Measurements from ENCODE around the gene GYG1. TPM values are rescaled to one million over a fixed set of nuclear protein-coding genes. Genes with fewer than 3 reads are reported as not detected.

The GYG1 gene
- total and polyA plus RNA-seq, 2 of the 8 experiments (the other 6 are each of a cell fraction or from before 2014, with no cell fraction given), result 19.4 to 34.2 TPM

DNA sequence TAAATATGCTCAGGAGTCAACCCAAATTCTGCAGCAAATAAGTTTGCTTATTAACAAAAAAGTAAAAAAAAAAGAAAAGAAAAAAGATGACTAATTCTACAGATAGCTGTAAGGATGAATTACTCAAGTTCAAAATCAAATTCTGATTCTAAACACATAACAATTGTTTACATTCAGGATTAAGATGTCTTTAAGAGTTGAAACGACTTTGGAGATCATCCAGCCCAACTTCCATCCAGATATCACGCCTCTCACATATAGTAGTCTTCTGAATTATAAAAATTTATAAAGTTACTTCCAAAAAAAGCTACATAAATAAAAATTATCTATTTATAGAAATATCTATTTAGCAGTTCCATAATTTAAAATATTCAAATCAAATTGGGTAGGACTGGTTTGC is 39.8 kb downstream of the GYG1 start:
- Histone ChIP-seq H3K36me3 (ENCODE audit: control insufficient read depth in 2 of 4, insufficient read depth in 4 of 4, low read length in 3 of 4) (peaks cover 0 to 66% (median 16%) of the 10 kb centered on the region in 4 experiments; a peak in 6 of 8 replicates), H3K9me3 (ENCODE audit: insufficient read depth in 2 of 2, low read depth in 1 of 2, low read length in 1 of 2) (no peaks in the 10 kb centered on the region; a peak in 1 of 4 replicates), H4K8ac (ENCODE audit: extremely low read depth, insufficient read depth, low read length) (no peak overlapping the region), H3K9ac (replicated peaks in 1 of 4; ENCODE audit: extremely low read depth in 1 of 4, low read depth in 3 of 4, low read length in 3 of 4) (no peak overlapping the region), H2AK5ac (ENCODE audit: low read depth, low read length) (no peak overlapping the region), H4K20me1 (replicated peaks in 1 of 2; ENCODE audit: control insufficient read depth in 1 of 2, insufficient read depth in 2 of 2, low read length in 2 of 2) (no peaks in the 10 kb centered on the region), H3K4me1 (replicated peaks in 1 of 4; ENCODE audit: control insufficient read depth in 3 of 4, insufficient read depth in 4 of 4, low read length in 3 of 4) (no peaks in the 10 kb centered on the region), H3K27me3 (replicated peaks in 1 of 4; ENCODE audit: control insufficient read depth in 3 of 4, extremely low read depth in 1 of 4, insufficient read depth in 3 of 4, low read length in 3 of 4) (no peaks in the 10 kb centered on the region), H3K23ac (ENCODE audit: insufficient read length) (no peak overlapping the region), H3K23me2 (ENCODE audit: low read depth, low read length) (no peaks in the 10 kb centered on the region), H3K4me2 (ENCODE audit: insufficient read depth in 1 of 2, low read depth in 2 of 2, low read length in 2 of 2) (no peak overlapping the region), H2BK15ac (ENCODE audit: low read length) (no peak overlapping the region), H2BK20ac (ENCODE audit: low read length) (no peak overlapping the region), H2BK12ac (ENCODE audit: low read depth, low read length) (no peak overlapping the region), H2AFZ (ENCODE audit: low read length) (no peak overlapping the region), H3K27ac (ENCODE audit: low read depth, low read length) (no peak overlapping the region), H3K14ac (ENCODE audit: insufficient read length) (no peak overlapping the region), H3K79me1 (ENCODE audit: low read depth, low read length) (no peaks in the 10 kb centered on the region), H4K5ac (ENCODE audit: insufficient read length, low read depth, low read length) (no peak overlapping the region), H2BK120ac (replicated peaks; ENCODE audit: low read depth, low read length) (no peak overlapping the region), H2BK5ac (ENCODE audit: low read depth, low read length) (no peak overlapping the region), H3K18ac (ENCODE audit: extremely low read depth, low read length) (no peak overlapping the region), H4K91ac (replicated peaks; ENCODE audit: insufficient read length, low read length) (no peak overlapping the region), H3K56ac (replicated peaks; ENCODE audit: insufficient read length, low read depth, low read length) (no peak overlapping the region), H3K79me2 (ENCODE audit: control insufficient read depth in 1 of 2, insufficient read depth in 2 of 2, low read length in 2 of 2) (no peaks in the 10 kb centered on the region), H3K4ac (replicated peaks; ENCODE audit: insufficient read length, low read depth, low read length) (no peak overlapping the region), H3K4me3 (ENCODE audit: extremely low read depth in 1 of 4, insufficient read depth in 2 of 4, low read depth in 3 of 4, low read length in 4 of 4) (no peak overlapping the region)
- DNase-seq (ENCODE audit: low read depth in 1 of 2, low spot score in 2 of 2), result no peak
- WGBS, 2 experiments (ENCODE audit: extremely low coverage in 1 of 2, insufficient coverage in 1 of 2, insufficient read length in 1 of 2, insufficient replicate concordance in 2 of 2, low coverage in 1 of 2, low lambda C conversion rate in 2 of 2, missing lambda C conversion rate in 1 of 2), result 87% methylated on average over 2 of the region's 2 CpGs; no CpG with 5 or more reads in 1 of the 2 experiments
- FAIRE-seq, result no peak
- POLR2A ChIA-PET (ENCODE audit: partially characterized antibody), result interaction anchor here (0.8 kb wide), 1 partner anchor 37 kb away, joined by 3 read pairs; no protein-coding TSS in a partner anchor
- CTCF ChIA-PET (ENCODE audit: partially characterized antibody), result interaction anchor here (0.6 to 2.0 kb wide), 4 partner anchors 64 to 97 kb away, joined by 3 to 5 read pairs (median 3); no protein-coding TSS in a partner anchor
- TF ChIP-seq CBX8 (IDR thresholded peaks at IDR 0.05; ENCODE audit: borderline replicate concordance, low read depth, low read length) (no peak), NRF1 (IDR thresholded peaks at IDR 0.05; ENCODE audit: low read depth, low read length) (no peak), GTF2F1 (IDR thresholded peaks at IDR 0.05; ENCODE audit: borderline replicate concordance, low read depth, low read length) (no peak), RAD21 (IDR thresholded peaks at IDR 0.05 in 1 of 2, conservative IDR thresholded peaks at IDR 0.05 in 1 of 2; ENCODE audit: low read depth in 2 of 2, low read length in 2 of 2) (no peak), YY1 (IDR thresholded peaks at IDR 0.05; ENCODE audit: low read depth, low read length) (no peak), POU5F1 (IDR thresholded peaks at IDR 0.05; ENCODE audit: low read depth, low read length) (no peak), RXRA (IDR thresholded peaks at IDR 0.05; ENCODE audit: insufficient read depth, low read depth, low read length) (no peak), SIRT6 (IDR thresholded peaks at IDR 0.05; ENCODE audit: low read length) (no peak), GABPA (IDR thresholded peaks at IDR 0.05; ENCODE audit: borderline replicate concordance, insufficient read depth, low read length) (no peak)
- TF ChIP-seq, protein P1, sequence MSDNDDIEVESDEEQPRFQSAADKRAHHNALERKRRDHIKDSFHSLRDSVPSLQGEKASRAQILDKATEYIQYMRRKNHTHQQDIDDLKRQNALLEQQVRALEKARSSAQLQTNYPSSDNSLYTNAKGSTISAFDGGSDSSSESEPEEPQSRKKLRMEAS (IDR thresholded peaks at IDR 0.05), result no peak
- TF ChIP-seq, protein P2, sequence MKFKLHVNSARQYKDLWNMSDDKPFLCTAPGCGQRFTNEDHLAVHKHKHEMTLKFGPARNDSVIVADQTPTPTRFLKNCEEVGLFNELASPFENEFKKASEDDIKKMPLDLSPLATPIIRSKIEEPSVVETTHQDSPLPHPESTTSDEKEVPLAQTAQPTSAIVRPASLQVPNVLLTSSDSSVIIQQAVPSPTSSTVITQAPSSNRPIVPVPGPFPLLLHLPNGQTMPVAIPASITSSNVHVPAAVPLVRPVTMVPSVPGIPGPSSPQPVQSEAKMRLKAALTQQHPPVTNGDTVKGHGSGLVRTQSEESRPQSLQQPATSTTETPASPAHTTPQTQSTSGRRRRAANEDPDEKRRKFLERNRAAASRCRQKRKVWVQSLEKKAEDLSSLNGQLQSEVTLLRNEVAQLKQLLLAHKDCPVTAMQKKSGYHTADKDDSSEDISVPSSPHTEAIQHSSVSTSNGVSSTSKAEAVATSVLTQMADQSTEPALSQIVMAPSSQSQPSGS (IDR thresholded peaks at IDR 0.05; ENCODE audit: low read length), result no peak
